ENCODE data around the gene LRP1B.

Gene LRP1B

DNA sequence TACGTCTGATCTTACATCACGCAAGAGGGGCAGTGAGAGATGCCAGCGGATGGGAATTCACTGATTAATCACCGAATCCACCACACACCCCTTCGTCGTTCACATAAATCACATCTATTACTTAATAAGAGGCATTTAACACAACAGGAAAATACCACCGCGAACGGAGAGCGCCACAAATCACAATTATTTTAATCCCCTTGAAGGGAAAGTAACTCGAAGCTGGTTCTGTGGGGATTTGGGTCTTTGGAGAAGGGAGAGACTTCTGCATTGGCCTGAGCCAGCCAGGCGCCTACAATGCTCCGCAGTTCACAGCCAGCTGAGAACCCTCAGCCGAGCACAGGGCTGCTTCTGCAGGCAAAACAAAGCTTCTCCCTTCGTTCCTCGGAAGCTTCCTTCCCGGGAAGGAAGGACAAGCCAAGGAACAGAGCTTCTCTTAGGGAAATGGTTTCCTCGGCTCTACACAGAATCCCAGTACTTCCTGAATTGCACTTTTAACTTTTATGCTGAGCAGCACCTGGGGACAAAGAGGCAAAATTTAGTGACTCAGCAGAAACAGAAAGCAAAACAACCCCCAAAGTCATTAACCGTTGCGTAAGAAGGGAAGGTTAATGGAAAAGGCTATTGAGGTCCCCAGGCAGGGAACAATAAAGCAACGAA is at the start of gene LRP1B:
TSS of gene LRP1B (minus strand) at position 7 of the 660 bp plus-strand sequence. CDS start 287 bp downstream, outside the sequence.
- DNase-seq (ENCODE audit: low read depth in 2 of 2): no peak

GRCh38 chr2:142179686-142180085 is 48.9 kb upstream of the LRP1B start:
- DNase-seq (ENCODE audit: low read depth in 2 of 2): no peak

- DNase-seq (ENCODE audit: low read depth in 2 of 2): no peak
These were observed 47.8 kb upstream of the LRP1B start for GRCh38 chr2:142178604-142179003.

GRCh38 chr2:142176941-142177340 is 46.1 kb upstream of the LRP1B start:
- DNase-seq (ENCODE audit: low read depth in 2 of 2): no peak

DNA sequence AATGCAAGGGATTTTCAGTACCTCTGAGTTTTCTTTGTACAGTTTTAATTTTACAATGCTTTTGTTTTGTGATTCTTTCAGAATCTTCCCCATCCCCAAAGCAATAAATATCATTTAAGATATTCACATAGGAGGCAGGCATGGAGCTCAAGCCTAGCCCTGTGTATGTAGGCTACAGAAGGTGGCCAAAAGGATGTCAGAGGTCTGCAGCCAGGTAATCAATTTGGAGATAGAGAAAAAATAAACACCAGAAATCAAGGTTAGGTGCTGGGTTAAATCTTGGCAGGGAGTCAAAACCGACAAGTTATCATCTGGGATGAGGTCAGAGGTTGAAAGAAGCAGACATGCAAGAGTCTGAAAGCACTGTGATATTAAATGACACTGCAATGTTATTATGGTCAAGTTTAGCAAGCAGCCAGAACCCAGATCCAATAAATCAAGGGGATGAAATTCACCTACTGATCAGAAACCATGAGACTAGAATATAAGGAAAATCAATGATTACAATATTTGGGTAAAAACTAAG is 45.1 kb upstream of the LRP1B start:
- no peak for DNase-seq (ENCODE audit: low read depth in 2 of 2)

- no peak for DNase-seq (ENCODE audit: low read depth in 2 of 2)
These were observed 43.4 kb upstream of the LRP1B start for GRCh38 chr2:142174176-142174575.

GRCh38 chr2:142170847-142171246 is 40.0 kb upstream of the LRP1B start:
- DNase-seq (ENCODE audit: low read depth in 2 of 2): no peak

GRCh38 chr2:142165790-142166189 is 35.0 kb upstream of the LRP1B start:
- DNase-seq (ENCODE audit: low read depth in 2 of 2): no peak

DNA sequence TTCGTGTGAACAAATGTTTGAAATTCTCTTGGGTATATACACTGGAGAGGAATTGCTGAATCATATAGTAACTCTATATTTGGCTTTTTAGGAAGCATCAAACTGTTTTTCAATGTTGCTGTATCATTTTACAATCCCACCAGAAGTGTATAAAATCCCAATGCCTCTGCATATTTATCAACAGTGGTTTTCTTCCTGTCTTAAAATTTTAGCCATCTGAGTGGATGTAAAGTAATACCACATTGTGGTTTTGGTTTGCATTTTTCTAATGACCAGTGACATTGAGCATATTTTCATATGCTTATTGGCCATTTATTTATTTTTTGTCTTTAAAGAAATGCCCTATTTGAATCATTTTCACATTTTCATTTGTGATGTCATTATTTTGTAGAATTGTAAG is 22.8 kb upstream of the LRP1B start:
- no peak for DNase-seq (ENCODE audit: low read depth in 2 of 2)

GRCh38 chr2:142150453-142150852 is 19.6 kb upstream of the LRP1B start:
- DNase-seq (ENCODE audit: low read depth in 2 of 2): no peak

GRCh38 chr2:142144547-142144946 is 13.7 kb upstream of the LRP1B start:
- DNase-seq (ENCODE audit: low read depth in 2 of 2): no peak

GRCh38 chr2:142142595-142142994 is 11.8 kb upstream of the LRP1B start:
- DNase-seq (ENCODE audit: low read depth in 2 of 2): no peak

DNA sequence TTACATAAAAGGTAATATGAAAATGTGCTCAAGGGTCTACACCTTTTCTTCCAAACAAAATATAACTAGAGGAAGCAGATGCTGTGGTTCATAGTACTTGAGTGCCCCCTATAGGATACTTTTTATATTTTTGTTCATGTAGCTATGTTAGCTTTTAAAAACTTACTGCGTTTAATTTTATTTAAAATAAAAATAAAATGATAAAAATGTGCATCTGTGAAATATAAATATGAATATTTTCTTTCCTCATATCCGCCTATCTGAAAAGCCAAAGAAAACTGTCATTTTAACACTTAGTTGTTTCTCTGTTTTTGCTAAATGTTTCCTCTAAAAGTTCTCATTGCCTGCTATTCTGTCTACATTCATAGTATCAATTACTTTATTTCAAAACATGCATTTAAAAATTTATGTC is 9.6 kb upstream of the LRP1B start:
- DNase-seq (ENCODE audit: low read depth in 2 of 2): no peak

- DNase-seq (ENCODE audit: low read depth in 2 of 2): no peak
These were observed 8.6 kb upstream of the LRP1B start for GRCh38 chr2:142139384-142139783.

DNA sequence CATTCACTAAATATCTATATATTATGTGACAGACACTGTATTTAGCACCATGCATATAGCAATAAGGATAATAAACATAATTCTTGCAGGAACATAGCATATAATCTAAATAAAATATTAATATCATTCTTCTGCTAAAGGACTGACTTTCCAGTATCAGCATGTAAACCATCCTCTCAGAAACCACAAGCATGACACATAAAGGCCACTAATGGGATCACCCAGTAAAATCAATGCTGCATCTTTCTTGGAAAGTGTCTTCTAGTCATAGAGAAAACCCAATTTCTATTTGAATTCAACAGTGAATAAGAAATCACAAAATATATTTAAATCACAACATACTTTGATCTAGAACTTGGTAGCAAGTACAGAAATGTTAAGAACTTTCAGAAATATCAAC is 5.8 kb upstream of the LRP1B start:
- no peak for DNase-seq (ENCODE audit: low read depth in 2 of 2)

DNA sequence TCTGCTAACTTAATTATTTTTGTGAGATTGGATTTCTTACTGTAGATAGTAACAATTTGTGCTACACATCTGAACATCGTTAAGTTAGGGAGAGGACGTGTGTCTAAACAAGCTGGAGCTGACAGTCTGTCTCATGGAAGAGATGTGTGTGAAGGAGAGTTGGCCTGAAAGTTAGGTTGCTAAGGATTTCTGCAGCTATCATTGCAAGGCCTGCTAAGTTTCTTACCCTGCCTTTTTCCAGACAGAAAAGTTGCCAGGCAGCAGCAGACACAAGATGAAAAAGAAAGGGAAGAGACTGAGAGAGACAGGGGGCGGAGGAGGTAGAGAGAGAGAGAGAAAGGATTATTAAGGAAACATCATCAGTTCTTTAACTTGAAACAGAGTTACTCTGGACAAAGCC is 4.1 kb upstream of the LRP1B start:
- DNase-seq (ENCODE audit: low read depth in 2 of 2): no peak

DNA sequence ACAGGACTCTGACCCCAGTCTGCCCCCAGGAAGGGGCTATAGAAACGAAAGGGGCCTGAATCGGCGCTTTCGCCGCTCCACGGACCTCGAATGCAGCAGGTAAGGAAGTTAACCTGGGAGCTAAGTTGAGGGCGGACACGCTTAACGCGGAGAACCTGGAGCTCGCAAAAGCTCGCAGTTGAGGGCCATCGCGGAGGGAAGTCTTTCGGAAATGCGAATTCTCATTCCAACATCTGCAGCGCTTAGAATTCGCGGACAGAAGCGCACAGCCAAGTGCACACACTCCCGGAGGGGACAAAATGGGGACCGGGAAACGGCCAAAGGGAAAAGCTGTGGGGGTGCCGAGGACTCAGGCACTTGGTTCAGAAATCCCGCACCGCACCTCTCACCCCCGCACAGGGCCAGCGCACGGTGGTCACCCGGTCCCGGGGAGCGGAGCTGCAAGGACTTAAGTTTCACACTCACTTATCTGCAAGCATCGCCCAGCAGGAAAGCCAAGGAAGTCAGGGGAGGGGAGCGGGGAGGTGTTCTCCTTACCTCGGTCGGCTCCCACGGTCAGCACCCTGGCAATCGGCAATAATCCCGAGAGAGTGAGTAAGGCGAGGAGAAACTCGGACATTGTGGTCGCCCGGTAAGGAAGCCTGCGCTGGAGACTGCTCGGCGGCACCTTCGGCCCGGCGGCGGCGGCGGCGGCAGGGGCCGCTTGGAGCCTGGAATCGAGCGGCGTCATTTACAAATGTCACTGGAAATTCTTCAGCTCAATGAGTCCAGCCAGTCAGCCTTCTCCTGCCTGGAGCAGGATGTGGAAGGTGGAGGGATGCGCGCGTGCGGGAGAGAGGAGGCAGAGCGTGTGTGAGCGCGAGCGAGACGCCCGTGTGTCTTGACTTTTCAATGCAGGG is 456 bp downstream of the LRP1B start:
- no peak for DNase-seq (ENCODE audit: low read depth in 2 of 2)

GRCh38 chr2:142128105-142128504 is 2.7 kb downstream of the LRP1B start:
- DNase-seq (ENCODE audit: low read depth in 2 of 2): no peak

DNA sequence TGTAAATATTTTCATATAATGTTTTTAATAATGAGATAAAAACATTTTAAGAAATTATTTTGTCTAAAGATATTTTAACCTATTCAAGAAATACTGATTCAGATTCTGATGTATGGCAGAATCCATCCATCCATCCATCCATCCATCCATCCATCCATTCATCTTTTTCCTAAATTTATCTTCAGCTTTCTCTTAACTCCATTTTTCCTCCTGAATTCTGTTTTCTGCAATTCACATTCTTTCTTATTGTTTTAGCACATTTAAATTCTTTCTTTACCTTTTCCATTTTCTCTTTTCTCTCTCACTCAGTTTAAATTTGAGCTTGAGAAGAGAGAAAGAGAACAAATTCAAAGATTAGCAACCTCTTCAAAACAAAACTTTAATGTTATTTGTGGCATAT is 3.6 kb downstream of the LRP1B start:
- DNase-seq (ENCODE audit: low read depth in 2 of 2): no peak

GRCh38 chr2:142124706-142125105 is 6.1 kb downstream of the LRP1B start:
- no peak for DNase-seq (ENCODE audit: low read depth in 2 of 2)

GRCh38 chr2:142119347-142119746 is 11.5 kb downstream of the LRP1B start:
- no peak for DNase-seq (ENCODE audit: low read depth in 2 of 2)

GRCh38 chr2:142112757-142113221 is 18.0 kb downstream of the LRP1B start:
- no peak for DNase-seq (ENCODE audit: low read depth in 2 of 2)

Data from stimulated activated CD8-positive, alpha-beta memory T cell treated with anti-CD3 and anti-CD28 coated beads, Interleukin-7, amount 100 ng/mL, for 4 hours (primary cell).